ENCODE data around the gene WDR83.
"Not testable (repeated sequence)": the region's sequence is repeated elsewhere in the genome, so short reads cannot be mapped to it uniquely, and the experiment has no call there.

Gene WDR83

DNA sequence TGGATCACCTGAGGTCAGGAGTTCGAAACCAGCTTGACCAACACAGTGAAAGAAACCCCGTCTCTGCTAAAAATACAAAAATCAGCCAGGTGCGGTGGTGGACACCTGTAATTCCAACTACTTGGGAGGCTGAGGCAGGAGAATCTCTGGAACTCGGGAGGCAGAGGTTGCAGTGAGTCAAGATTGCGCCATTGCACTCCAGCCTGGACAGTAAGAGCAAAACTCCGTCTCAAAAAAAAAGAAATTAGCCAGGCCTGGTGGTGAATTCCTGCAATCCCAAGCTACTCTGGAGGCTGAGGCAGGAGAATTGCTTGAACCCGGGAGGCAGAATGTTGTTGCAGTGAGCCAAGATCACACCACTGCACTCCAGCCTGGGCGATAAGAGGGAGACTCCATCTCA, 42.0 kb downstream of the WDR83 start:
- no peak for DNase-seq (ENCODE audit: low read depth, low spot score)
- H3K27ac ChIP-seq, result no peak overlapping the region

DNA sequence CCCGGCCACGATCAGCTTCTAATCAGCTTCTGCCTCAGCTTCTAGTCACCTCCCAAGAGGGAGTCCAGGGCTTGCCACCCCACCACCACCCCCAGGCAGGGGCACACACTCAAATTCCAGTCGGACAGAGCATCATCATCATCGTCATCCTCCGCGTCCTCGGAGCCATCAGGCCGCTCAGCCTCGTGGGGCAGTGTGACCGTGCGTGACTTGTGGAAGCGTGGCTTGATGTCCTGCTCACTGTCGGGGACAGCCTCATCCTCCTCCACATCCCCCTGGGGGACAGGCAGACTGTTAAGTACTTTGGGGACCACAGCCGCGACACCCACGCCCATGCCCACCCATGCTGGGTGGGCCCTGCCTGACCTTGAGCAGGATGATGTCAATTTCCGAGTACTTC, 44.6 kb downstream of the WDR83 start:
- no peak overlapping the region for H3K27ac ChIP-seq
- no peak for DNase-seq (ENCODE audit: low read depth, low spot score)

DNA sequence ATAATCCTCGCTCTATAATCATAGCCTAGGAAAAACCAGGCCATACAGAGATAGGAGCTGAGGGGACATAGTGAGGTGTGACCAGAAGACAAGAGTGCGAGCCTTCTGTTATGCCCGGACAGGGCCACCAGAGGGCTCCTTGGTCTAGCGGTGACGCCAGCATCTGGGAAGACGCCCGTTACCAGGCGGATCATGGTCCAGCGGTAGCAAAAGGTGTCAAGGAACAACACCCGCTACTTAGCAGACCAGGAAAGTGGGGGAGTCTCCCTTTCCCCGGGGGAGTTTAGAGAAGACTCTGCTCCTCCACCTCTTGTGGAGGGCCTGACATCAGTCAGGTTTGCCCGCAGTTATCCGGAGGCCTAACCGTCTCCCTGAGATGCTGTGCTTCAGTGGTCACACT, 45.5 kb downstream of the WDR83 start:
- not testable (repeated sequence) for H3K27ac ChIP-seq; DNase-seq (ENCODE audit: low read depth, low spot score)

DNA sequence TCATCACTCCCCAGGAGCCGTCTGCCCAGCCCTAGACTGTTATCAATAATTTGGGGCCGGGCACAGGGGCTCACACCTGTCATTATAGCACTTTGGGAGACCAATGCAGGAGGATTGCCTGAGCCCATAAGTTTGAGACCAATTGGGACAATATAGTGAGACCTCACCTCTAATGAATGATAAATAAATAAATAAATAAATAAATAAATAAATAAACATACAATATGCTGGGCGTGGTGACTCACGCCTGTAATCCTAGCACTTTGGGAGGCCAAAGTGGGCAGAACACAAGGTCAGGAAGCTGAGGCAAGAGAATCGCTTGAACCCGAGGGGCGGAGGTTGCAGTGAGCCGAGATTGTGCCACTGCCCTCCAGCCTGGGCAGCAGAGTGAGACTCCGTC, 46.7 kb downstream of the WDR83 start:
- not testable (repeated sequence) for H3K27ac ChIP-seq; DNase-seq (ENCODE audit: low read depth, low spot score)

DNA sequence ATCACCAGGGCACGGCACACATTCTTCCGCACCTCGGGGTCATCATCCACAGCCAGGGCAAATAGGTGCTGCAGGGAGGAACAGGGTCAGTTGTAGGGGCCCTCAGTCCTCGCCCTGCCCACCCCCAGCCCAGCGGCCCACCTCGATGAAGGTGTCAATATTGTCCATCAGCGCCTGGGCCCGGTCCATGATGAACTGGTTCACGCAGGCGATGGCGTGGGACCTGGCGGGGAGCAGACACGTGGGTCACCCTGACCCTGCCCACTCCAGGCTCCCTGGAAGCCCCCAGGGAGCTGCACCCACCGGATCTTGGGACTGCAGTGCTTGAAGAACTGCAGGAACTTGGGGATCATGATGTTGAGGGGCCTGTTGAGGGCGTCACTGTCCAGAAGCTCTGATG, 48.5 kb downstream of the WDR83 start:
- DNase-seq (ENCODE audit: low read depth, low spot score), result no peak
- H3K27ac ChIP-seq, result no peak overlapping the region

DNA sequence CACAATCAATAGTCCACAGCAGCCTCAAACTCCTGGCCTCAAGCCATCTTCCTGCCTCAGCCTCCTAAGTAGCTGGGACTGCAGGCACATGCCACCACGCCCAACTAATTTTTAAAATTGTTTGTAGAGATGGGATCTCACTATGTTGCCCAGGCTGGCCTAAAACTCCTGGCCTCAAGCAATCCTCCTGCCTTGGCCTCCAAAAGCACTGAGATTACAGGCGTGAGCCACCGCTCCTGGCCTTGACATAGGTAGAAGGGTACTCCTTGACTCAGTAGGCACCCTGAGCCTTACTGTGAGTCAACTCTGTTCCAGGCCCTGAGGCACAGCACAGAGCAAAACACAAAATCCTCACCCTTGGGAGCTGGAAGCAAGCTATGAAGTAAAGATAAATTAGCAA, 49.3 kb downstream of the WDR83 start:
- no peak for DNase-seq (ENCODE audit: low read depth, low spot score)
- no peak overlapping the region for H3K27ac ChIP-seq

DNA sequence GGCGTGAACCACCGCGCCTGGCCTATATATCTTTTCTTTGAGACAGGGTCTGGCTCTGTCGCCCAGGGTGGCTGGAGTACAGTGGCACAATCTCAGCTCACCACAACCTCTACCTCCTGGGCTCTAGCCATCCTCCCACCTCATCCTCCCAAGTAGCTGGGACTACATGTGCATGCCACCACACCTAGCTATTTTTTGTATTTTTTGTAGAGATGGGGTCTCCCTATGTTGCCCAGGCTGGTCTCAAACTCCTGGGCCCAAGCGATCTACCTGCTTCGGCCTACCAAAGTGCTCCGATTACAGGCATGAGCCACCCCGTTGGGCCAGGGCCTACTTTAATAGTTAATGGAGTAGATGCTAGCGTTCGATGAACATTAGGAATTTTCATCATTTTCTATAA, 53.7 kb downstream of the WDR83 start:
- no peak for DNase-seq (ENCODE audit: low read depth, low spot score)

DNA sequence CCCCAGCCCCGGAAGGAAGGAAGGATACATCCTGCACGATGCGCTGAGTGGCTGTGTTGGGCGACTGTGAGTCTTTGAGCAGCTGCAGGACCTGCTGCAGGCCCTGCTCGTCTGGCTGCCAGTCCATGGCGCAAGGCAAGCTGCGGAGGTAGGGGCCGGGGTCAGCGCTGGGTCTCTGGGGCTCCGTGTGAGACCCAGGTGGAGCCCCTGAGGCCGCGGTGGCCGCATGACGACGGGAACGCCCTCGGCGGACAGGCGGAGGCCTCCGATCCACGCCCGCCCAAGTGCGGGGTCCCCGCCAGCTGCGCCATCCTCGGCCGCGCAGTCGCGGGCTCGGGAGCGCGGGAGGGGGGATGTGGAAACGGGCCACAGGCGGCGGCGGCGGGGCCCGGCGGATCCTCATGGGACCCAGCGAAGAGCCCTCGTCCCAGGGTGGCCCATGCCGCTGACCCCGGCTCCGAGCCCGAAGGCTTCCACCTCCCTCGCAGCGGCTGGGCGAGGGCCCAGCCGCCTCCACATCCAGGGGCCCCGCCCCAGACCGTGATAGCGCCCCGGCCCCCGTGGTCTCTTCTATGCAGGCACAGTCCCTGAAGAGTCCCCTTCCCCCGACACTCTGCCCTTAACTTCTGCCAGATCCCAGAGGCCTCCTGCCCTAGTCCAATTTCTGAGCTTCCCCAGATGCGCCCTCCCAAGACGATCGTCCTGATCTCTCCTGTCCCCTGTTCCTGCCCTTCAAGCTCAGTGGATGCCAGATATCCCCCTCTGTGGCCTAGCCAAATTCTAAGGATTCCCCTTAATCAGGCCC, 54.4 kb downstream of the WDR83 start:
- DNase-seq (ENCODE audit: low read depth, low spot score), result no peak
- peak overlapping the region; percentile 93 for H3K27ac ChIP-seq

More for the DNA sequence above, 53.7 kb downstream of the WDR83 start:
- peak overlapping the region; percentile 93 for H3K27ac ChIP-seq

DNA sequence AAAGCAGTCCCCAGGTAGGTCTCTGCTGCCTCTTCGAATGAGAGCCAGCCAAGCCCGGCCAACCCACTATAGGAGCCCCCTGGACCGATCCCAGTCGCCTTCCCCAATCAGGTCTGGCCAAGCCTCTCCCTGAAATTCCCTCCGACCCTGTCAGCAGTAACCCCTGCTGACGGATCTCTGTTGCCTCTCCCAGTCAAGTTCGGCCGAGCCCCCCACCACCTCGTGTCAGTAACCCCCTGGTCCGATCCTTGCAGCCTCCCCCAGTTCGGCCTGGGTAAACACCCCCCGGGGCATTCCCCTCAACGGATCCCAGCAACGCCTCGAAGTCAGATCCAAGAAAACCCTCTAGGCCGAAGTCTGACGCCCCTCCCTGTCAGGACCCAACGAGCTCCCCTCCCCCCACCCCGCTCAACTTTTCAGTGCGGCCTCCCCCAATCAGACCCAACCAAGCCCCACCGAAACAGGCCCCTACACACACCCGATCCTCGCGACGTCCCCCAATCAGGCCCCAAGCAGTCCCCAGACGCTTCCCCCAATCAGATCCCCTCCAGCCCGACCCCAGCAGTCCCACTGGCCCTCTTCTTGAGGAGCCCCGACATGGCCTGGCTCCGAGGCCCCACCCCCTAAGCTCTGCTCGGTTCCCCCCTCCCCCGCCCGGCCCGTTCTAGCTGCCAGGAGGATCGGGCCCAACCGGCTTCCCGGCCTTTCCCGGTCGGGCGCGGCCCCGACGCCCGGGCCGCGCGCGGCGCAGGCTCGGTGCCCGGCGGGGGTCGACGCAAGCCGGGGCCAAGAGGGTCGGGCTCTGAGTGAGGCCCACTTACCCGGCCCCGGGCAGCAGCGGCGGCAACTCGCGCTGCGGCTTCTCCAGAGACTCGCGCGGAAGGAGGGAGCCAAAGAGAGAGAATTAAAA, 55.3 kb downstream of the WDR83 start:
- H3K27ac ChIP-seq, result peak overlapping the region; percentile 93
- DNase-seq (ENCODE audit: low read depth, low spot score), result no peak

DNA sequence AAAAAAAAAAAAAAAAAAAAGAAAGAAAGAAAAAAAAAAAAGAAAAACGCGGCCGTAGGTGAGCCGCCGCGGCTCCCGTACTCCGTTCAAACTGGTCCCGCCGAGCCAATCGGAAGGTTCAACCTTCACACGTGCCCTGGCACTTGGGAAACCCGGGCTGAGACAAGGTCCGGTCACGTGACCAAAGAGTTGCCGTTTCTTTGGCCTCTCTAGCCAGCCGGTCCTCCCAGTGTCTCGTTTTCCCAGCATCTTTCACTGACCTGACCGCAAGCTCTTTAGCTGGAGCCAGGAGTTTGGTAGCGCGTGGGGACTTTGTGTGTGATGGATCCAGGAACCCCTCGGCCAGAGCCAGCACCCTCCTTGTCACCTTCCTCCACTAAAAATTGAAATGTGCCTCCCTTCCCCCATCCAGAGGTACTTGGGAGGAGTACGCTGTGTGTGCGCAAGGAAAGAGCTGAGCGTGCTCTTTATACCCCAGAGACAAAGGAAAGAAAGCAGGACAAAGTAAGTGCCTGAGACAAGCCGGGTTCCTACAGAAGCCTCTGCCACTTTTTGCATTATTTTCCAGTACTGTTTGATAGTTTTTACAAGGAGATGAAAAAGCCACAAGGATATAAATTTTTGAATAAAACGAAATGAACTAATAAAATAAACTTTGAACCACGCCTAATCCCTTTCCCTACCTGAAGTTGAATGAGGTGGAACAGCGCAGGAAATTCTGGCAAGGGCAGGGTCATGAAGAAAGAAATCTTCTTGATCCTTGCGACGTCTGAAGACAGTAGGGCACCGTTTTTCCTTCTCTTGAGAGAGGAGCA, 56.2 kb downstream of the WDR83 start:
- peak; percentile 97 for DNase-seq (ENCODE audit: low read depth, low spot score)
- H3K27ac ChIP-seq, result peak overlapping the region; percentile 93

DNA sequence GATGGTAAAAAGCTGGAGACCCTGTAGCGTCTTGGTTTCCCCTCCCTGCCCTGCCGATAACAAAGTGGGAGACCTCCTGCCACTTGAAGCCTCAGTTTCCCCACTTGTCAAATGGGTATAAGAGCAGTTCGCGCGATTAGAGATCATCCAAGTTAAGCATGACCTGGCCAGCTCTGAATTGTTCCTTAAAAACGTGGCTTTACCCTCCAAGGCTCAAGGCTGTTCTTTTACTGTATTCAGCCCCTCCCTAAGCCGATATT, 56.7 kb downstream of the WDR83 start:
- peak overlapping the region; percentile 93 for H3K27ac ChIP-seq
- DNase-seq (ENCODE audit: low read depth, low spot score), result no peak

DNA sequence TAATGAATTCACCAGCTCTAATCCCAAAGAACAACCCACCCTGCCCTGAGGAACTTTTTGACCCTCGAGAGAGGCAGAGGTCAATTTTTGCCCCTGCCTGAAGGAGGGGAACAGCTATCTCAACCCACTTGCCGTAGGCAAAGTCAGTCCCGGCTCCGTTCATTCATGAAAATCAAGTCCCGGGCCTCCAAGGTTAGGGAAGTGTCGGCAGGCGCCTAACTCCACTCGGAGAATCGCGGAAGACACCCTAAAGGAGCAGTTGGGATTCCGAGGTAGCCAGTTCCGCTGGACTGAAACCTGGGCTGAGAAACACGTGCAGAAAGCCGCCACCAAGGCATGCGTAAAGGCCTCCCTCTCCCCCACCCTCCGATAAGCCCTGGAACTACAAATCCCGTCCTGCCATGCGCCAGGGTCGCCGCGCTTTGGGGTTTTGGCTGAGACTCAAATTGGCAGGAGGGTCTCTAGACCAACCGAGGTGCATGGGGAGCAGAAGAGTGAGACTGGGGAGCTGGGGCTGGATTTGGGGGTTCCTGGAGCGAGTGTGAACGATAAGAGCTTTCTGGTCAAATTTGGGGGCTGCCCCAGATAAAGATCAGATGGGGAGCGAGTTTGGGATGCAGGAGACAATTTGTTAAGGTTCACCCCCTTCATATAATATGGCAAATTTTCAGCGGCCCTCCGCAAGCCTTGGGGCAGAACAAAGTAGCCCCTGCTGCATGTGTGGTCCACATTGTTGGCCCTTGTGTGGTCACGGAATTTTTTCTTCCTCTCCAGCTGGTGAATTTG, 57.2 kb downstream of the WDR83 start, which contains the start of gene TNPO2:
Gene TNPO2, minus strand, starts transcription at position 292 of the 786 bp plus-strand sequence. CDS start 2,955 bp downstream, outside the sequence.
- no peak for DNase-seq (ENCODE audit: low read depth, low spot score)
- H3K27ac ChIP-seq, result peak within 1 kb of the TSS; percentile 93
